Loucy (cell line): ENCODE results near the gene TMPRSS11B.

Experiments
- H2AFZ ChIP-seq: fragments of 200-600 bp; sonication (generic); 2 replicates; pipeline ENCODE4 v1.6.0; 2016; ENCODE audit warnings: antibody characterized with exemption, mild to moderate bottlenecking, low read length, moderate library complexity
- H3F3A ChIP-seq: fragments of 200-600 bp; 2 replicates; pipeline ENCODE4 v1.6.0; 2016; ENCODE audit warnings: antibody characterized with exemption, low read depth, mild to moderate bottlenecking
- H3K27me3 ChIP-seq: fragments of 200-600 bp; sonication (generic); 2 replicates; pipeline ENCODE4 v1.6.1; 2014; ENCODE audit warnings: low read length, mild to moderate bottlenecking; ENCODE audit not compliant: insufficient read depth, poor library complexity, severe bottlenecking
- H3K36me3 ChIP-seq: fragments of 200-600 bp; sonication (generic); 2 replicates; pipeline ENCODE4 v1.6.1; 2016; ENCODE audit warnings: low read length; ENCODE audit not compliant: insufficient read depth
- H3K4me1 ChIP-seq: fragments of 200-600 bp; sonication (generic); 2 replicates; pipeline ENCODE4 v1.5.1; 2014; ENCODE audit warnings: low read length, mild to moderate bottlenecking; ENCODE audit not compliant: insufficient read depth, poor library complexity, severe bottlenecking
- H3K4me2 ChIP-seq: fragments of 200-600 bp; sonication (generic); 2 replicates; pipeline ENCODE4 v1.6.0; 2014; ENCODE audit warnings: antibody characterized with exemption, low read length, low read depth, mild to moderate bottlenecking; ENCODE audit not compliant: poor library complexity, severe bottlenecking
- H3K4me3 ChIP-seq: fragments of 200-600 bp; sonication (generic); 2 replicates; pipeline ENCODE4 v1.5.1; 2014; ENCODE audit warnings: low read length, mild to moderate bottlenecking, mixed read lengths; ENCODE audit not compliant: poor library complexity, severe bottlenecking
- H3K79me2 ChIP-seq: fragments of 200-600 bp; sonication (generic); 2 replicates; pipeline ENCODE4 v1.6.1; 2014; ENCODE audit warnings: low read length; ENCODE audit not compliant: insufficient read depth
- H3K9ac ChIP-seq: fragments of 200-600 bp; sonication (generic); 2 replicates; pipeline ENCODE4 v1.6.0; 2014; ENCODE audit warnings: mild to moderate bottlenecking, low read depth, low read length, moderate library complexity; ENCODE audit not compliant: poor library complexity, severe bottlenecking
- H3K9me2 ChIP-seq: fragments of 200-600 bp; sonication (generic); replicated peaks from 2 replicates; pipeline ENCODE4 v1.6.1; 2016; ENCODE audit warnings: low read depth, low read length, mixed read lengths
- H3K9me3 ChIP-seq: fragments of 200-600 bp; sonication (generic); 2 replicates; pipeline ENCODE4 v1.6.1; 2014; ENCODE audit warnings: mild to moderate bottlenecking, antibody characterized with exemption, low read length, low read depth; ENCODE audit not compliant: insufficient read depth
- H4K20me1 ChIP-seq: fragments of 200-600 bp; sonication (generic); 2 replicates; pipeline ENCODE4 v1.6.0; 2014; ENCODE audit warnings: antibody characterized with exemption, low read length, mild to moderate bottlenecking; ENCODE audit not compliant: insufficient read depth, poor library complexity, severe bottlenecking
- CTCF ChIP-seq: fragments of 200-600 bp; sonication (generic); conservative IDR thresholded peaks from 2 replicates; pipeline ENCODE4 v1.5.1; 2014; ENCODE audit warnings: mild to moderate bottlenecking, antibody characterized with exemption, low read length
- EZH2phosphoT487 ChIP-seq: fragments of 200-600 bp; IDR thresholded peaks from 2 replicates; pipeline ENCODE4 v1.6.1; 2018; ENCODE audit warnings: antibody characterized with exemption, mild to moderate bottlenecking, moderate library complexity, borderline replicate concordance

TMPRSS11B gene

GRCh38 chr4:68264875-68265565 lies 19.5 kb upstream of the TMPRSS11B start:
- Histone ChIP-seq H3K4me2 (no peak overlapping the region), H3K9me3 (no peaks in the 10 kb centered on the region), H3K4me3 (no peak overlapping the region), H3K9ac (no peak overlapping the region), H3K9me2 (no peaks in the 10 kb centered on the region), H4K20me1 (no peaks in the 10 kb centered on the region), H3K79me2 (no peaks in the 10 kb centered on the region), H2AFZ (no peak overlapping the region), H3K4me1 (no peaks in the 10 kb centered on the region), H3K27me3 (no peaks in the 10 kb centered on the region), H3K36me3 (no peaks in the 10 kb centered on the region), H3F3A (no peaks in the 10 kb centered on the region)
- TF ChIP-seq EZH2phosphoT487: no peak
- no peak for TF ChIP-seq CTCF

GRCh38 chr4:68259191-68259590 lies 13.7 kb upstream of the TMPRSS11B start:
- no peak overlapping the region for H3K9ac ChIP-seq
- H3K9me2 ChIP-seq: no peaks in the 10 kb centered on the region
- no peak for TF ChIP-seq CTCF
- TF ChIP-seq EZH2phosphoT487: no peak
- H2AFZ ChIP-seq: no peak overlapping the region
- H3K4me1 ChIP-seq: no peaks in the 10 kb centered on the region
- no peaks in the 10 kb centered on the region for H3K79me2 ChIP-seq
- H3K27me3 ChIP-seq: no peaks in the 10 kb centered on the region
- H3F3A ChIP-seq: no peaks in the 10 kb centered on the region
- H3K4me2 ChIP-seq: no peak overlapping the region
- no peak overlapping the region for H3K4me3 ChIP-seq
- no peaks in the 10 kb centered on the region for H4K20me1 ChIP-seq
- H3K9me3 ChIP-seq: no peaks in the 10 kb centered on the region
- H3K36me3 ChIP-seq: no peaks in the 10 kb centered on the region

GRCh38 chr4:68257719-68258118 lies 12.2 kb upstream of the TMPRSS11B start:
- no peak overlapping the region for H2AFZ ChIP-seq
- no peak overlapping the region for H3K4me2 ChIP-seq
- no peaks in the 10 kb centered on the region for H3K36me3 ChIP-seq
- no peak overlapping the region for H3K9ac ChIP-seq
- TF ChIP-seq CTCF (no peak), EZH2phosphoT487 (no peak)
- H3F3A ChIP-seq: no peaks in the 10 kb centered on the region
- H3K9me2 ChIP-seq: no peaks in the 10 kb centered on the region
- no peak overlapping the region for H3K4me3 ChIP-seq
- H3K27me3 ChIP-seq: no peaks in the 10 kb centered on the region
- no peaks in the 10 kb centered on the region for H3K4me1 ChIP-seq
- H4K20me1 ChIP-seq: no peaks in the 10 kb centered on the region
- H3K79me2 ChIP-seq: no peaks in the 10 kb centered on the region
- H3K9me3 ChIP-seq: no peaks in the 10 kb centered on the region
